OCI-LY7 (cell line): Measurements from ENCODE around the gene SLC26A8. TPM values are rescaled to one million over a fixed set of nuclear protein-coding genes. Genes with fewer than 3 reads are reported as not detected.
"Not testable (repeated sequence)": the region's sequence is repeated elsewhere in the genome, so short reads cannot be mapped to it uniquely, and the experiment has no call there.

Source experiments
- BruUV-seq: library from RNA; stranded (reverse); fragments of 400-500 nt; replicated peaks from 2 replicates; lab custom pipeline; 2021; lab: Mats Ljungman, UMichigan
- CTCF ChIA-PET: fragments of 300-600 bp; sonication (Branson Sonifier 250); formaldehyde crosslinking; loops from one replicate; lab custom pipeline; 2022; ENCODE audit warnings: antibody characterized with exemption; ENCODE audit not compliant: unreplicated experiment; lab: Charles Lee
- POLR2A ChIA-PET: fragments of 300-600 bp; sonication (Branson Sonifier 250); formaldehyde crosslinking; loops from one replicate; lab custom pipeline; 2022; ENCODE audit warnings: antibody characterized with exemption; lab: Charles Lee
- DNase-seq: peaks from one replicate; pipeline ENCODE4 v3.0.0-alpha.2; 2015; ENCODE audit warnings: low spot score
- H2AFZ ChIP-seq: fragments of 200-600 bp; sonication (generic), shearing (Covaris generic); 2 replicates; pipeline ENCODE4 v1.6.1; 2014; ENCODE audit warnings: mild to moderate bottlenecking, antibody characterized with exemption, low read length, moderate library complexity
- H3K27ac ChIP-seq: fragments of 200-600 bp; sonication (generic); 2 replicates; pipeline ENCODE4 v1.5.1; 2014; ENCODE audit warnings: mixed run types, low read depth, mild to moderate bottlenecking, moderate library complexity, low read length, inconsistent platforms; ENCODE audit not compliant: poor library complexity, severe bottlenecking
- H3K36me3 ChIP-seq: fragments of 200-600 bp; sonication (generic); 2 replicates; pipeline ENCODE4 v1.6.1; 2014; ENCODE audit warnings: mild to moderate bottlenecking, antibody characterized with exemption, low read length, moderate library complexity, mixed read lengths; ENCODE audit not compliant: insufficient read depth
- H3K4me1 ChIP-seq: fragments of 200-600 bp; sonication (generic); 2 replicates; pipeline ENCODE4 v1.5.1; 2014; ENCODE audit warnings: mild to moderate bottlenecking, low read length; ENCODE audit not compliant: insufficient read depth, poor library complexity, severe bottlenecking
- H3K4me2 ChIP-seq: fragments of 200-600 bp; sonication (generic); 2 replicates; pipeline ENCODE4 v1.6.1; 2014; ENCODE audit warnings: mild to moderate bottlenecking, low read length
- H3K4me3 ChIP-seq: fragments of 200-600 bp; sonication (generic); 2 replicates; pipeline ENCODE4 v1.5.1; 2014; ENCODE audit warnings: mild to moderate bottlenecking, low read depth, low read length; ENCODE audit not compliant: poor library complexity, severe bottlenecking
- H3K79me2 ChIP-seq: fragments of 200-600 bp; sonication (generic); 2 replicates; pipeline ENCODE4 v1.6.1; 2016; ENCODE audit warnings: low read depth, mild to moderate bottlenecking, low read length, moderate library complexity, mixed read lengths; ENCODE audit not compliant: insufficient read depth
- H3K9me2 ChIP-seq: fragments of 200-600 bp; sonication (generic); 2 replicates; pipeline ENCODE4 v1.6.1; 2016; ENCODE audit warnings: mild to moderate bottlenecking, low read length, mixed read lengths; ENCODE audit not compliant: insufficient read depth
- H3K9me3 ChIP-seq: fragments of 200-600 bp; sonication (generic); 2 replicates; pipeline ENCODE4 v1.6.1; 2014; ENCODE audit warnings: mild to moderate bottlenecking, mixed run types, low read length, mixed read lengths
- H4K20me1 ChIP-seq: fragments of 200-600 bp; sonication (generic); 2 replicates; pipeline ENCODE4 v1.6.1; 2014; ENCODE audit warnings: mild to moderate bottlenecking, antibody characterized with exemption, low read length, moderate library complexity, mixed read lengths; ENCODE audit not compliant: insufficient read depth
- EZH2phosphoT487 ChIP-seq: fragments of 200-600 bp; sonication (generic); IDR thresholded peaks from 2 replicates; pipeline ENCODE4 v1.6.1; 2018; ENCODE audit warnings: low read depth, borderline replicate concordance, mild to moderate bottlenecking, mixed run types, antibody characterized with exemption, low read length, moderate library complexity, mixed read lengths
- intact Hi-C: fragments of 100-400 bp; cut with micrococcal nuclease; formaldehyde crosslinking; loops from one replicate; pipeline ENCODE4 v1.10.0; 2022; ENCODE audit not compliant: unreplicated experiment
- total RNA-seq, 2 experiments: library from RNA; depleted of rRNA in 1 of 2; stranded (reverse); fragments of >200 nt in 1 of 2; shearing (Covaris generic) in 1 of 2; gene quantifications; 2 replicates each; pipeline ENCODE4 v1.2.3, GENCODE V29; 2014 to 2022
- TF ChIP-seq, protein P1 (sequence below): fragments of 200-600 bp; sonication (generic); conservative IDR thresholded peaks from 2 replicates; pipeline ENCODE4 v1.5.1; 2014; ENCODE audit warnings: mild to moderate bottlenecking, antibody characterized with exemption, low read length, moderate library complexity, mixed read lengths

SLC26A8 gene
- total RNA-seq, 2 experiments from 2014 or later, result not detected

DNA sequence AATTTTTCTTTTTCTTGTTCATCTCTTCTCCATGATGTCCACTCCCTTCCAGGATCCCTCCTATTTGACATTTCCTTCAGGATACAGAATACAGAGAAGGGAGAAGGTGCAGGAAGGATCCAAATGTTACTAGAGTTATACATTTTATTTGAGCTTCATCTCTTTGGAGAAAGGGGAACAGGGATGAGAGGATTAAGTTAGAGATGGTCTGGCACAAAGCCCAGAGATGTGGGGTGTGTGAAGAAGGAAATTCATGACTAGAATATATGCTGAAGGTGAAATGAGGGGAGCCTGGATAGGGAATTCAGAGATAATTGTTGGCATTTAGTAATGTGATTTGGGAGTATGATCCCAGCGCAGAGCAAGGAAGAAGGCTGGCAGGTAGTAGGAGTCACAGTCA, 81.1 kb downstream of the SLC26A8 start:
- BruUV-seq, result no TSS peak
- Histone ChIP-seq H4K20me1 (no peaks in the 10 kb centered on the region), H3K9me3 (no peaks in the 10 kb centered on the region), H2AFZ (no peak overlapping the region), H3K79me2 (no peaks in the 10 kb centered on the region), H3K4me2 (no peak overlapping the region), H3K4me3 (no peak overlapping the region), H3K4me1 (no peaks in the 10 kb centered on the region), H3K9me2 (no peaks in the 10 kb centered on the region), H3K27ac (no peak overlapping the region), H3K36me3 (no peaks in the 10 kb centered on the region)
- intact Hi-C loops, result no loop called here
- POLR2A ChIA-PET, result no interaction called here
- DNase-seq, result no peak
- CTCF ChIA-PET, result no interaction called here
- TF ChIP-seq, protein P1, sequence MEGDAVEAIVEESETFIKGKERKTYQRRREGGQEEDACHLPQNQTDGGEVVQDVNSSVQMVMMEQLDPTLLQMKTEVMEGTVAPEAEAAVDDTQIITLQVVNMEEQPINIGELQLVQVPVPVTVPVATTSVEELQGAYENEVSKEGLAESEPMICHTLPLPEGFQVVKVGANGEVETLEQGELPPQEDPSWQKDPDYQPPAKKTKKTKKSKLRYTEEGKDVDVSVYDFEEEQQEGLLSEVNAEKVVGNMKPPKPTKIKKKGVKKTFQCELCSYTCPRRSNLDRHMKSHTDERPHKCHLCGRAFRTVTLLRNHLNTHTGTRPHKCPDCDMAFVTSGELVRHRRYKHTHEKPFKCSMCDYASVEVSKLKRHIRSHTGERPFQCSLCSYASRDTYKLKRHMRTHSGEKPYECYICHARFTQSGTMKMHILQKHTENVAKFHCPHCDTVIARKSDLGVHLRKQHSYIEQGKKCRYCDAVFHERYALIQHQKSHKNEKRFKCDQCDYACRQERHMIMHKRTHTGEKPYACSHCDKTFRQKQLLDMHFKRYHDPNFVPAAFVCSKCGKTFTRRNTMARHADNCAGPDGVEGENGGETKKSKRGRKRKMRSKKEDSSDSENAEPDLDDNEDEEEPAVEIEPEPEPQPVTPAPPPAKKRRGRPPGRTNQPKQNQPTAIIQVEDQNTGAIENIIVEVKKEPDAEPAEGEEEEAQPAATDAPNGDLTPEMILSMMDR, result no peak
- TF ChIP-seq EZH2phosphoT487, result no peak

DNA sequence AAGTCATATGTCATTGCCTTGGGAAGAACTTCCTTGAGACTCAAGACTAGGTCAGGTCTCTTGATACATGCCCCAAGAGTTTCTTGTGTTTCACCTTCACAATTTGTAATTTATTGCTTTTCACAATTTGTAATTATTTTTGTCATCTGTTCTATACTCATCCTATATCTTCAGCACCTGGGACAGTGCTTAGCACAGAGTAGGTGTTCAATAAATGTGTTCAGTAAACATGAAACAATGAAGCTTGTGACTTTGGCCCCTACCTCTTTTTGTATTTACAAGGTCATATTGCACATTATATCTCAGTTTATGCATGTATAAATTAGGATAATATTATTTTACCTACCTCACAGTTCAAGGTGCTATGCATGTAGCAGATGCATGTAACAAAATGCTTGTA, 82.1 kb downstream of the SLC26A8 start:
- Histone ChIP-seq H3K4me3 (no peak overlapping the region), H4K20me1 (no peaks in the 10 kb centered on the region), H3K9me2 (no peaks in the 10 kb centered on the region), H3K36me3 (no peaks in the 10 kb centered on the region), H3K79me2 (no peaks in the 10 kb centered on the region), H3K4me2 (no peak overlapping the region), H3K9me3 (no peaks in the 10 kb centered on the region), H3K27ac (no peak overlapping the region), H3K4me1 (no peaks in the 10 kb centered on the region), H2AFZ (no peak overlapping the region)
- ChIA-PET CTCF (no interaction called here), POLR2A (no interaction called here)
- intact Hi-C loops, result no loop called here
- no TSS peak for BruUV-seq
- no peak for DNase-seq
- no peak for TF ChIP-seq EZH2phosphoT487
- TF ChIP-seq, protein P1, result no peak

DNA sequence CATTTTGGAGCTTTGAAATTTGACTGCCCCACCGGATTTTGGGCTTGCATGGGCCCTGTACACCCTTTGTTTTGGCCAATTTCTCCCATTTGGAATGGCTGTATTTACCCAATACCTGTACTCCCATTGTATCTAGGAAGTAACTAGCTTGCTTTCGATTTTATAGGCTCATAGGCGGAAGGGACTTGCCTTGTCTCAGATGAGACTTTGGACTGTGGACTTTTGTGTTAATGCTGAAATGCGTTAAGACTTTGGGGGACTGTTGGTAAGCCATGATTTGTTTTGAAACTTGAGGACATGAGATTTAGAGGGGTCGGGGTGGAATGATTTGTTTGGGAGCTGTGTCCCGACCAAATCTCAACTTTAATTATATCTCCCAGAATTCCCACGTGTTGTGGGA, 83.3 kb downstream of the SLC26A8 start:
- BruUV-seq, H3K27ac ChIP-seq, intact Hi-C loops: not testable (repeated sequence)

DNA sequence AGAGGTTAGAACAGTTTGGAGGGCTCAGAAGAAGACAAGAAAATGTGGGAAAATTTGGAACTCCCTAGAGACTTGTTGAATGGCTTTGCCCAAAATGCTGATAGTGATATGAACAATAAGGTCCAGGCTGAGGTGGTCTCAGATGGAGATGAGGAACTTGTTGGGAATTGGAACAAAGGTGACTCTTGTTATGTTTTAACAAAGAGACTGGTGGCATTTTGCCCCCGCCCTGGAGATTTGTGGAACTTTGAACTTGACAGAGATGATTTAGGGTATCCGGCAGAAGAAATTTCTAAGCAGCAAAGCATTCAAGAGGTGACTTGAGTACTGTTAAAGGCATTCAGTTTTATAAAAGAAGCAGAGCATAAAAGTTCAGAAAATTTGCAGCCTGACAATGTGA, 84.4 kb downstream of the SLC26A8 start:
- H3K36me3 ChIP-seq, H2AFZ ChIP-seq, H3K4me2 ChIP-seq, H3K27ac ChIP-seq, DNase-seq, H3K9me3 ChIP-seq, H3K9me2 ChIP-seq, H4K20me1 ChIP-seq, BruUV-seq, H3K4me3 ChIP-seq, H3K79me2 ChIP-seq, H3K4me1 ChIP-seq, POLR2A ChIA-PET, intact Hi-C loops, CTCF ChIA-PET: not testable (repeated sequence)

More for the DNA sequence above, 83.3 kb downstream of the SLC26A8 start:
- CTCF ChIA-PET, DNase-seq, H2AFZ ChIP-seq, H3K4me1 ChIP-seq, POLR2A ChIA-PET, H3K9me3 ChIP-seq, H3K4me3 ChIP-seq, H3K79me2 ChIP-seq, H4K20me1 ChIP-seq, H3K4me2 ChIP-seq, H3K36me3 ChIP-seq, H3K9me2 ChIP-seq: not testable (repeated sequence)

DNA sequence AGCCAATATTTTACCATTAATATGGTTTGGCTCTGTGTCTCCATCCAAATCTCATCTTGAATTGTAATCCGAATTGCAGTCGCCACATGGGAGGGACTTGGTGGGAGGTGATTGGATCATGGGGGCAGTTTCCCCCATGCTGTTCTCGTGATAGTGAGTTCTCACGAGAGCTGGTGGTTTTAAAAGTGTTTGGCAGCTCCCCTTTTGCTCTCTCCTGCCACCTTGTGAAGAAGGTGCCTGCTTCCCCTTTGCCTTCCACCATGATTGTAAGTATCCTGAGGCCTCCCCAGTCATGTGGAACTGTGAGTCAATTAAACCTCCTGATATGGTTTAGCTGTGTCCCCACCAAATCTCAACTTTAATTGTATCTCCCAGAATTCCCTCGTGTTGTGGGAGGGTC, 85.2 kb downstream of the SLC26A8 start:
- intact Hi-C loops, DNase-seq, BruUV-seq, H4K20me1 ChIP-seq, H3K4me1 ChIP-seq, H3K27ac ChIP-seq, H3K4me3 ChIP-seq, POLR2A ChIA-PET, H3K36me3 ChIP-seq, H3K9me2 ChIP-seq, H3K79me2 ChIP-seq, H3K9me3 ChIP-seq, CTCF ChIA-PET, H2AFZ ChIP-seq, H3K4me2 ChIP-seq: not testable (repeated sequence)
